ENCODE data around the gene OCA2.

DNA sequence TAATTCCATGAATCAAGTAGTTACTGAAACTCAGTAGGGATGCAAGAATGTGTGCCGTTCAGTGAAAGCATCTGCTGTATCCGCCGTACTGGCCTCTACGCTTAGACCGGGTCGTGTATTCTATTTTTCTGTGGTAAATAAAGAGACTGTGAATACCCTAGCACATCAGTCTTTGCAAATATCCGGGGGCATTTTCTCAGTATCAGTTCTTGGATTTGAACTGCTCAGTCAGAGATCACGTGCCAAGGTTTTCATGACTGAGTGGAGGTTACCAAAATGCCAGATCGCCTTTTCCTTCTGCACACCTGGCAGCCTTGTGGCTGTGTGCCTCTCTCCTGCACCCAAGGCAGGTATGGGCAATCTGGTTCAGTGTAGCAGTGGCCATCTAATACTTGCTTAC, 377.0 kb downstream of the OCA2 start:
- no peak for TF ChIP-seq ZBTB7A (IDR thresholded peaks at IDR 0.05; ENCODE audit: low read depth)
- no peak for TF ChIP-seq TAF1 (IDR thresholded peaks at IDR 0.05; ENCODE audit: low read depth)
- TF ChIP-seq TEAD4 (IDR thresholded peaks at IDR 0.05) = no peak
- TF ChIP-seq EP300 (IDR thresholded peaks at IDR 0.05; ENCODE audit: borderline replicate concordance) = no peak
- TF ChIP-seq CEBPB (IDR thresholded peaks at IDR 0.05) = no peak
- TF ChIP-seq RAD21 (IDR thresholded peaks at IDR 0.05; ENCODE audit: low read depth) = no peak
- no peak for TF ChIP-seq EGR1 (IDR thresholded peaks at IDR 0.05)
- no peak for TF ChIP-seq YY1 (IDR thresholded peaks at IDR 0.05; ENCODE audit: low read depth)
- TF ChIP-seq, protein P1, sequence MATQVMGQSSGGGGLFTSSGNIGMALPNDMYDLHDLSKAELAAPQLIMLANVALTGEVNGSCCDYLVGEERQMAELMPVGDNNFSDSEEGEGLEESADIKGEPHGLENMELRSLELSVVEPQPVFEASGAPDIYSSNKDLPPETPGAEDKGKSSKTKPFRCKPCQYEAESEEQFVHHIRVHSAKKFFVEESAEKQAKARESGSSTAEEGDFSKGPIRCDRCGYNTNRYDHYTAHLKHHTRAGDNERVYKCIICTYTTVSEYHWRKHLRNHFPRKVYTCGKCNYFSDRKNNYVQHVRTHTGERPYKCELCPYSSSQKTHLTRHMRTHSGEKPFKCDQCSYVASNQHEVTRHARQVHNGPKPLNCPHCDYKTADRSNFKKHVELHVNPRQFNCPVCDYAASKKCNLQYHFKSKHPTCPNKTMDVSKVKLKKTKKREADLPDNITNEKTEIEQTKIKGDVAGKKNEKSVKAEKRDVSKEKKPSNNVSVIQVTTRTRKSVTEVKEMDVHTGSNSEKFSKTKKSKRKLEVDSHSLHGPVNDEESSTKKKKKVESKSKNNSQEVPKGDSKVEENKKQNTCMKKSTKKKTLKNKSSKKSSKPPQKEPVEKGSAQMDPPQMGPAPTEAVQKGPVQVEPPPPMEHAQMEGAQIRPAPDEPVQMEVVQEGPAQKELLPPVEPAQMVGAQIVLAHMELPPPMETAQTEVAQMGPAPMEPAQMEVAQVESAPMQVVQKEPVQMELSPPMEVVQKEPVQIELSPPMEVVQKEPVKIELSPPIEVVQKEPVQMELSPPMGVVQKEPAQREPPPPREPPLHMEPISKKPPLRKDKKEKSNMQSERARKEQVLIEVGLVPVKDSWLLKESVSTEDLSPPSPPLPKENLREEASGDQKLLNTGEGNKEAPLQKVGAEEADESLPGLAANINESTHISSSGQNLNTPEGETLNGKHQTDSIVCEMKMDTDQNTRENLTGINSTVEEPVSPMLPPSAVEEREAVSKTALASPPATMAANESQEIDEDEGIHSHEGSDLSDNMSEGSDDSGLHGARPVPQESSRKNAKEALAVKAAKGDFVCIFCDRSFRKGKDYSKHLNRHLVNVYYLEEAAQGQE (IDR thresholded peaks at IDR 0.05; ENCODE audit: low read depth) = no peak
- no peak for TF ChIP-seq FOXM1 (IDR thresholded peaks at IDR 0.05; ENCODE audit: borderline replicate concordance, low read depth)
- TF ChIP-seq TCF12 (IDR thresholded peaks at IDR 0.05; ENCODE audit: low read depth) = no peak
- no peak for TF ChIP-seq CREB1 (IDR thresholded peaks at IDR 0.05; ENCODE audit: low read depth)
- TF ChIP-seq, protein P2, sequence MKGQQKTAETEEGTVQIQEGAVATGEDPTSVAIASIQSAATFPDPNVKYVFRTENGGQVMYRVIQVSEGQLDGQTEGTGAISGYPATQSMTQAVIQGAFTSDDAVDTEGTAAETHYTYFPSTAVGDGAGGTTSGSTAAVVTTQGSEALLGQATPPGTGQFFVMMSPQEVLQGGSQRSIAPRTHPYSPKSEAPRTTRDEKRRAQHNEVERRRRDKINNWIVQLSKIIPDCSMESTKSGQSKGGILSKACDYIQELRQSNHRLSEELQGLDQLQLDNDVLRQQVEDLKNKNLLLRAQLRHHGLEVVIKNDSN (IDR thresholded peaks at IDR 0.05) = no peak
- no peak for TF ChIP-seq NFIC (IDR thresholded peaks at IDR 0.05)
